GM18861 (cell line): ENCODE results near the gene NOTCH3.

Source experiments
- ATAC-seq: cut with Tn5 transposase; IDR thresholded peaks from one replicate; pipeline ENCODE4 v1.9.1; 2021; ENCODE audit not compliant: unreplicated experiment

Gene NOTCH3

DNA sequence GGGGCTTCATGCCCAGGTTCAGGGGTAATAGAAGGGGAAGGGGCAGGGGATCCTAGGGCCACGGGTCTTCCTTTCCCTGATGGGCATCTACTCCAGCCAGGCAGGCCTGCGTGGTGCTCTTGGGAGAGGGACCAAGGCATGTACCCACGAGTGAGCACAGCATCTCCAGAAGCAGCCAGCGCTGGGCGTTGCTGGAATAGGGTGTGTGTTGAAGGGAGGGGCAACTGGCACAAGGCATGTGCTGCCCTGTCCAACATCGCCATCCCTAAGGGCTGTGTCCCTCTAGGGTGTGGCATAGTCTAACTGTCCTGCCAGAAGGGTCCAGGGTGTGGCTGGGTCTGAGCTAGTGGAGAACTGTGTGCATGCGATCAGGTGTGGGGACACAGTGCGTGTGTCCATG lies 2.9 kb downstream of the NOTCH3 start:
- ATAC-seq = no peak

DNA sequence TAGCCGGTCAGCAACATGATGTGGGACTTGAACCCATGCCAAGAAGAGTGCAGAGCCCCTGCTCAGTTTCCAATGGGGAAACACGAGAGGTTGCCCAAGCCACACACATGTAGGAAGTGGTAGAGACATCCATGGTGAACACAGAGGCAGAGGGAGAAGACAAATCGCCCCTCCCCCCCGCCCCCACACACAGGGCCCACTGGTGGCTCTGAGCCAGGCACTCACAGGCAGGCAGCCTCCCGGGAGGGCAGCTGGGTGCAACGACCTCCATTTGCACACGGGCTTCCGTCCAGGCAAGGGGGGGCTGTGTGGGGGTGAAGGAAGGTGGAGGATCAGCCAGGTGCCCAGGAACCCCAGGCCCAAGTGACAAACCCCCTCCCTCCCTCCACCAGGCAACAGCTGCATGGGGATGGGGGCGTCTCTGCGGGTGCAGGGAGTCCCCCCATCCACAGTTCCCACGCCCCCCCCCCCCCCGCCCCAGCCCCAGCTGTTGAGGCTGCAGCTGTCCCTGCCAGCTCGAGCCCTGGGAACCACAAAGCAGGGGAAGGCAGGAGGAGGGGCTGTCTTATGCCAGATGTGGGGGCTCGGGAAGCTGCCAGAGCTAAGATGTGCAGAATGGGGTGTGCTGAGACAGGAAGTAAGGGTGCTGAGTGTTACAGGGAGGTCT lies 3.4 kb downstream of the NOTCH3 start:
- no peak for ATAC-seq

DNA sequence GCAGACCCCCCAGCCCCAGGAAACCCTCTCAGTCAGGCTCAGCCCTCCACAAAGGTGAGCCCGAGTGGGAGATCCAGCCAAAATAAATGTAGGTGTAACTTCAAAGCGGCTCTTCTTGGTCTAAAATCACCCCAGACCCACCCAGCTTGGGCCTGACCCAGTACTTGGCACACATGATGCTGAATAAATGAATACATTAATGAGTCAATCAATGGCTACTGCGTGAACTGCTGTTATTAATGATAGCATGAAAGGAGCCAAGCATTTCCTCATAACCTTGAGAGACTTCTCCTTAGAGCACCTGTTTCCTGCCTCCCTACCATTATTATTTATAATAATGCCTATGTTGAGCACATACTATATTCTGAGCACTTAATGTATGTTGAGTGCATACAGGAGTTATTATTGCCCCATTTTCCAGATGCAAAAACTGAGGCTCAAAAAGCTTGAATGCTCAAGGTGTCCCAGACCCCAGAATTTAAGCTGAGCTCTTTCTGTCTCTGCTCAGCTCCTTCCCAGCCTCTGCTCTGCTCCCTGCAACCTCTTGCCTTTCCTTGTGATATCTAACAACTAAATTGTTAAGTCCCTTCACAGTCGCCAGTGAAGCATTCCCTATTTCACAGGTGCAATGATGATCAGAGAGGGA lies 4.3 kb downstream of the NOTCH3 start:
- no peak for ATAC-seq

DNA sequence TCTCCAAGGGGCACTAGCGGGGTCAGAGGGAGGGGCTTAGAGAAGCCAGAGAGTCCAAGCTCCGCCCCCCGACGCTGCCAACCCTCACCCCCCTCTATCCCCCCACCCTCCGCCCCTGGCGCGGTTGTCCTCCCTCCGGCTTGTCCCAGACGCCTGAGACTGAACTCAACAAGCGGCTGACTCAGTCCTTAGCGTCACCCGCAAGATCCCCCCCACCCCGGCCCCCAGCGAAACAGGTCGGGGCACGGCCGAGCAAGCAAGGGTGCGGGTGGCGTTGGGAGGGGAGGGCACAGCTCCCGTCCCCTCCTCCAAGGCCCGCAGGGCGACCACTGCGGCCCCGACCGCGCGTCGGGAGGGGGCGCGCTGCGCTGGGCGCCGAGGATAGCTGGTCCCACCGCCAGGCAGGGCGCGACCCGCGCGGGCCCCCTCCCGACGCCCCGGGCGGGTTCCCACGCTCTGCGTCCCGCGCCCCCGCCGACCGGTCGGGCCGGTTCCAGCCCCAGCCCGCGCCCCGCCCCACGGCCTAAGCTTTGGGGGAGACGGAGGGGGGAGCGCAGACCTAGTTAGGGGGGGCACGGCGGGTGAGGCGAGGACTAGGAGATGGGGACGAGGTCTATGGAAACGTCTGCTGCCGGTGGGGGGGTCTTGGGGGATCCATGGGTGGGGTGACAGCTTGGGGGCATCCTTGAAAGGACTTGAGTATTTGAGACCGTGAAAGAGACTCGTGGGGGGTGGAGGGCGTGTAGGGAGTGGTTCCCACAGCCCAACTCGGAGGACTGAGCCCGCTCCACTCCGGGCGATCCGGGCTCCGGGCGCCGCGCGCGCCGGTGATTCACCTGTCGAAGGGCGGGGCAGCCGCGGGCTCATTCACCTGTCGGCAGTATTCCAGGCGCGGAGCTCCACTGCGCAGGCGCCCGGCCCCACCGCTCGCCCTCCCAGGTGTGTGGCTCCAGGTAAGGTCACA lies 5.1 kb downstream of the NOTCH3 start:
- ATAC-seq = no peak

DNA sequence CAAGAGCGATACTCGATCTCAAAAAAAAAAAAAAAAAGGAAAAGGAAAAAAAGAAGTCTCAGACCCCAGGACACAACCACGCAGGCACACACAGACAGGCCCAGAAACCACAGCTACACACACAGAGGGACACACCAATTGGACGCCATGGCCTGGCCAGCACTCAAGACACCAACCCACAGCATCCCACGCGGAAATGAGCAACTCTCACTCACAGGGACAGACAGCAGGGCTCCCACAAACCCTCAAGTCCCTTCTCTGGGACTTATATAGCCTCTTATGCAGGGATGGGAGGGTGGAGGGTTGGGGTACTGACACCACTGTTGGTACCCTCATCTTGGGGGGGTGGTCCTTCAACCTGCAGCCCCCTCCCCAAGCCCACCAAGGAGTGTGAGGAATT lies 5.9 kb downstream of the NOTCH3 start:
- no peak for ATAC-seq

DNA sequence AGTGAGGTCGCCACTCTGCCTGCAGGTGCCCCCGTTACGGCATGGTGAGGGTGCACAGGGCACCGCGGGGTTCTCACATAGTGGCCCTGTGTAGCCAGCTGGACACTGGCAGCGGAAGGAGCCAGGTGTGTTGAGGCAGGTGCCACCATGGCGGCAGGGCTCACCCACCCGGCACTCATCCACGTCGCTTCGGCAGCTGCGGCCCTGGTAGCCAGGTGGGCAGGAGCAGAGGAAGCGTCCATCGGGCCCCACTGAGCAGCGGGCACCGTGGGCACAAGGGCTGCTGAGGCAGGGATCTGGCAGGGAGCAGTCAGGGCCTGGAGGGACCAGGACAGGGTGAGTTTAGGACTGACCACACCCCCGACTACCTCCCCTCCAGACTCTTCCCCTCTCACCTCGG lies 8.8 kb downstream of the NOTCH3 start:
- no peak for ATAC-seq

DNA sequence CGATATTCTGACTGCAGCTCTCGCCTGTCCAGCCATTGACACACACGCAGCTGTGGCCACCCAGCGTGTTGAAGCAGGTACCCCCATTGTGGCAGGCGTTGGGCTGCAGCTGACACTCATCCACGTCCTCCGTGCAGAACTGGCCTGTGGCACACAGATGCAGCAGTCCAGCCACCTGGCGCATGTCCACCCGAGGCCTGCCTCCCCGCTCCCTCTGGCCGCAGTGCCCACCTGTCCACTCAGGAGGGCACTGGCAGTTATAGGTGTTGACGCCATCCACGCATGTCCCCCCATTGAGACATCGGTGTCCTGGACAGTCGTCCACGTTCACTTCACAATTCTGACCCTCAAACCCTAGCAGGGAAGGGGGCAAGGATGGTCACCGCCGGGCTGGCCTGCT lies 9.3 kb downstream of the NOTCH3 start:
- ATAC-seq = no peak

DNA sequence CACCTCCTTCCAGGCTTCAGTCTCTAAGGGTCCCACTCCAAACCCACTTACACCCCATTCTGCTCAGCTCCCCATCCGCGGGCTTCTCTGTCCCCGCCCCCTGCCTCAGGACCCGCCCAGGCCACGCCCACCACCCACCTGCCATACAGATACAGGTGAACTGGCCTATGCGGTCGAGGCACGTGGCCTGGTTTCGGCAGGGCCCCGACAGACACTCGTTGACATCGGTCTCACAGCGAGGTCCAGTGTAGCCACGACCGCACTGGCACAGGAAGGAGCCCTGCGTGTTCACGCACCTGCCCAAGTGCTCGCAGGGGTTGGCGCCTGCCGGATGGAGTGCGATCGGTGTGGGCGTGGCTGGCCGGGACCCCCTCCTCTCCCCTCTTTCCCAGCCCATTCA lies 11.9 kb downstream of the NOTCH3 start:
- ATAC-seq = no peak

DNA sequence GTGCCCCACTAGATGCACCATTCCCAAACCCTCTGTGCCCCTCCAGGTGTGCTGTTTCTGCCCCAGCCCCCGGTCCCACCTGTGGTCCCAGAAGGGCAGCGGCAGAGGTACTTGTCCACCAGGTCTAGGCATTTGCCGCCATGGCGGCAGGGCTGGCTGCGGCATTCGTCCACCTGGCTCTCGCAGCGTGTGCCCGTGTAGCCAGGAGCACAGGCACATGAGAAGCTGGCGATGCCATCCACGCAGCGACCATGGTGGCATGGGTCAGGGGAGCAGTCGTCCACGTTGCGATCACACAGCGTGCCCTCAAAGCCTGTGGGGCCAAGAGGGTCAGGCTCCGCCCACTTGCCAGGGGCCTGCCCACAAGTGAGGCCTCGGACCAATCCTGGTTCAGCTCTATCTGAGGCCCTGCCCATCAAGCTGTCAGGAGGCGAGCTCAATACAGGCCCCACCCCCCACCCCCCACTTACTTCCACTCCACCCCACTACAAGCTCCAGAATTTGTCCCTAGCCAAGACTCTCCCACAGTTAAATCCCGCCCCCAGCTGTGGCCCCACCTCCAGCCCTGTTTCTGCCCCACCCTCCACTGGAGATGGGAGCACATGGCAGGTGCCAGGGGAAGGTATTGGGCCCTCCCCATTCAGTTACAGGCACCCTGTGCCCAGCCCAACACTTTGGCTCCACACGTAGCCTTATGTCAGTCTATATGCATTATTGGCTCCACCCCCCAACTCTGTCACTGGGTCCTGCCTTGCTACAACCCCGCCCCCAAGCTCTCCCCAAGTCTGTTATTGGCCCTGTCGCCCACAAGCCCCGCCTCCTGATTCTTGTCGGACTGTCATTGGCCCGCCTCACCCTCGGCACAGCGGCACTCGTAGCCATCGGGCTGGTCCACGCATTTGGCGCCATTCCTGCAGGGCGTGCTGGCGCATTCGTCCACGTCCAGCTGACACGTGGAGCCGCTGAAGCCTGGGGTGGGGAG lies 13.5 kb downstream of the NOTCH3 start:
- no peak for ATAC-seq

DNA sequence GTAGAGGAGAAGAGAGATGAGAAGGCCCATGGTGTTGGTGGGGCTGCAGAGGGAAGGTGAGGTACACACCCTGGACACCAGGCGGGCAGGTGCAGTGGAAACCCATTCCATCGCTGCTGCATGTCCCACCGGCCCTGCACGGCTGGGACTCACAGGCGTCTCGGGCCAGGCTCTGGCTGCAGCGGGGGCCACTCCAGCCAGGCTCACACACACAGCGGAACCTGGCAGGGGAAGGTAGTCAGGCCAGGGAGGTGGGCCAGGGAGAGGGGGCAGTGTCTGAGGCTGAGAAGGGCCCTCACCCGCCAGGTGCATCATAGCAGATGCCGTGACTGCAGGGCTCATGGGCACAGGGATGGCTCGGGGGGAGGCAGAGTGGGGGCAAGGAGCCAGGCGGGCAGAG lies 15.6 kb downstream of the NOTCH3 start:
- ATAC-seq = no peak

DNA sequence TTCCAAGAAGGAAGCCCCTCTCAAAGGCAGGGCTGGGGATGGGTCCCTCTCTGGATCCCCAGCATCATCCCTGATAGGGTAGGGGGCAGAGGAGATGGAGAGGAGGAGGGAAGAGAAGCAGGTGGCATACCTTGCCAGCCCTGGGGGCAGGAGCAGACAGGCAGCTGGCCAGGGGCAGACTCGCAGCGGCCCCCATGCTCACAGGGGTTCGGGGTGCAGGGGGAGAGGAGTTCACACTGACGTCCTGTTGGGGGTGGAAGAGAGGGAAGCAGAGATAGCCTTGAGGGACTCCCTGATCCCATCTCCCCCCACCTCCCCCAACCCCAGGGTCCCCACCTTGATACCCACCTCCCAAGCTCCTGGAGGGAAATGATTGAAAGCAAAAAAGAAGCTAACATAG lies 16.0 kb downstream of the NOTCH3 start:
- no peak for ATAC-seq

DNA sequence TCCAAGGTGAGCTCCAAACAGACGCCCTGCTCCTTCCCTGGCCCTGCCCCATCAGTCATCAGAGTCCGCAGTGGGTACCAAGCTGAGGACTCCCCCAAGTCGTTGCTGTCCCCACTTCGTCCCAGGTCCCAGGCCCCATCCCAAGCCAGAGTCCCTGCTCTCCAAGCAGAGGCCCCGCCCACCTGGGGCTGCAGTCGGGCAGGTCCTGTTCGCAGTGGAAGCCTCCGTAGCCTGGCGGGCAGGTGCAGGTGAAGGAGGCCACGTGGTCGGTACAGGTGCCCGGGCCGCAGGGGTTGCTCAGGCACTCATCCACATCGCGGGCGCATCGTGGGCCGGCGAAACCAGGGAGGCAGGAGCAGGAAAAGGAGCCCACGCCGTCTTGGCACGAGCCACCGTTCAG lies 19.4 kb downstream of the NOTCH3 start:
- ATAC-seq = no peak

DNA sequence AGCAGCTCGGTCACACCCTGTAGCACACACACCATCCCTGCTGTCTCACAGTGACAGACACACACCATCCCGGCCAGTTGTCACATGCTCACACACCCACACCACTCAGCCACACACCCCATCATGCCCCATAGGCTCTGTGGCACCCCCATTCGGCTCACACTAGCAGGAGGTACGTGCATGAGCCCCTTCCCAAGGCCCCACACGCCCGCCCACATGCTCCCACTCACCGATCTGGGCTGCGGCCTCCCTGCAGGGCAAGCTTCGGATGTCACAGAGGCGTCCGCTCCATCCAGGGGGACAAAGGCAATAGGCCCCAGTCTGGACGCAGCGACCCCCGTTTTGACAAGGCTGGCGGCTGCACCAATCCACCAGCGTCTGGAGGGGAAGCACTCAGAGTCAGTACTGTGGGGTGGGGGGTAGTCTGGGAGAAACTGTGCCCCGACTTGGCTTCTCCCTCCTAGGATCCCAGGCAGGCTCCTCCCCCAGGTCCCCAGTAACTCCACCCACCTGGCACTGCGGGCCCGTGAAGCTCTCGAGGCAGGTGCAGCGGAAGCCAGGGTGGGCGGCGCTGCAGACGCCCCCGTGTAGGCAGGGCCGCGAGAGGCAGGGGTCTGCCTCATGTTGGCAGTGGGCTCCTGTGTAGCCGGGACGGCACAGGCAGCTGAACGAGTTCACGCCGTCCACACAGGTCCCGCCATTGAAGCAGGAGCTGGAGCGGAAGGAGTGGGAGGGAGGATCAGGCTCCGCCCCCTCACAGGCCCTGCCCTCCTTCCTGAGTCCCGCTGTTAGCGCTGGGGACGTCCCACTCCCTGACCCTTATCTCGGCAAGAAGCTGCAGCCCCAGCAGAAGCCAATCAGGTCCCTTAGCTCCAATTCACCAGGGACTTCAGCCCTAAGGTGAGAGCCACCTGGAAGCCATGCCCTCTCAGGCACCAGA lies 20.1 kb downstream of the NOTCH3 start:
- no peak for ATAC-seq

DNA sequence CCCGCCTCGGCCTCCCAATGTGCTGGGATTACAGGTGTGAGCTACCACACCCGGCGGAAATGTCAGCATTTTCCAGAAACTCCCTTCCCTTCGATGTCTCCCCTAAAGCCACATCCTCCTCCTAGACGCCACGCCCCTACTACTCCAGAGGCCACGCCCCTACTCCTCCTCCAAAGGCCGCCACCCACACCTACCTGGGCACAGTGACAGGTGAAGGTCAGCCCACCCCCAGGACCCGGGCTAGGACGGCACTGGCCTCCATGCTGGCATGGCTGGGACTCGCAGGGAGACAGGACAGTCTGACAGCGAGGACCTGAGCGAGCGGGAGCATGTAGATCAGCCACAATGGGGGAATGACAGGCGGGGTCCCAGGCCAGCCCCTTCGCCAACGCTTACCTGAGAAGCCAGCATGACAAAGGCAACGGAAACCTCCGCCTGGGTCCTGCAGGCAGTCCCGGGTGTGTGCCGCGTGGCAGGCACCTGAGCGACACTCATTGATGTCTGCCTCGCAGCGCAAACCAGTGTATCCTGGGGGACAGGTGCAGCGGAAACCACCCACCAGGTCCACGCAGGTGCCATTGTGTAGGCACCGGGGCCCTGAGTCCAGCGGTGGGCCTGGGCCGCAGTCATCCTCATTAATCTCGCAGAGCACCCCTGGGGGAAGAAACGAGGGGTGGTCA lies 22.0 kb downstream of the NOTCH3 start:
- no peak for ATAC-seq

DNA sequence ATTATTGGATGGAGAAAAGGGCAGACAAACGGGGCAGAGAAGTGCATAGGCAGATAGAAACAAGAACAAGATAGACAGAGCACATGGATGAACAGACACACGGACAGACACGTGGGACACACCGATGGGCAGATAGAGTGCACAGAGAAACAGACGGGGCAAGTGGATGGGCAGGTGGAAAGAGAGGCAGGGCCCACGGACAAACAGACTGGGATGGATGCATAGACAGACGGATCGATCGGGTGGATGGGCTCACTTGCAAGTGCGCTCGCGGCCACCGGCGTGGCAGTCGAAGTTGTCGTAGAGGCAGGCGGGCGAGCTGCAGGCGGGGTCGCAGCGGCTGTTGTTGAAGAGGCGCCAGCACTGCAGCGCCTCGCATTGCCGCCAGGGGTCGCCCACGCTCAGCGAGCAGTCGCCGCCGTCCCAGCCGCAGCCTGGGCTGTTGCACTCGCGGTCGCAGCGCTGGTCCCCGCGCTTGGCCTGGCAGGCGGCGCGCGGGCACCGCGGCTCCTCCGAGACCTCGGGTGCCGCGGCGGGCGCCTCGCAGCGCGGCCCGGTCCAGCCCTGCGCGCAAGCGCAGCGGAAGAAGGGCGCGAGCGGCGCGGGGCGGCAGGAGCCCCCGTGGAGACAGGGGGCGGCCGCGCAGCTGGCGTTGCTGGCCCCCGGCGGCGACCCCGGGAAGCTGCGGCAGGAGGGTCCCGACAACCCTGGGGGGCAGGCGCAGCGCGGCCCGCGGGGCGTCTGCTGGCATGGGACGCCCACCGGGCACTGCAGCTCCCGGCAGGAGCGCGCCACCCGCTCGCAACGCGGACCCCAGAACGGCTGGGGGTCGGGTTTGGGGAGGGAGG lies 23.3 kb downstream of the NOTCH3 start:
- no peak for ATAC-seq

DNA sequence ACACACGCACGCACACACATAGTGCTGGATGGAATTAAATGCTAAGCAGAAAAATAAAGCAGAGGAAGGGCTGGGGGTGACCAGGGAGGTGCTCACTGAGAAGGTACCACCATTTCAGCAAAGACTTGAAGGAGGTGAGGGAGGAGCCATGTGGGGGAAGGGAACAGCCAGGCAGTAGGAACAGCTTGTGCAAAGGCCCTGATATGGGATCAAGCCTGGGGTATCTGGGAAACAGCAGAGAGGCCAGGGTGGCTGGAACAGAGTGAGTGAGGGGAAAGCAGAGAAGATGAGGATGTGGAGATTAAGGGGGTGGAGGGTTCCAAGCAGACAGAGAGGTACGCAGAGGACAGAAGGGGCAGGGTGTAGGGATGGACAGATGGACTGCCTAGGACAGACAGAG lies 25.2 kb downstream of the NOTCH3 start:
- ATAC-seq = no peak

DNA sequence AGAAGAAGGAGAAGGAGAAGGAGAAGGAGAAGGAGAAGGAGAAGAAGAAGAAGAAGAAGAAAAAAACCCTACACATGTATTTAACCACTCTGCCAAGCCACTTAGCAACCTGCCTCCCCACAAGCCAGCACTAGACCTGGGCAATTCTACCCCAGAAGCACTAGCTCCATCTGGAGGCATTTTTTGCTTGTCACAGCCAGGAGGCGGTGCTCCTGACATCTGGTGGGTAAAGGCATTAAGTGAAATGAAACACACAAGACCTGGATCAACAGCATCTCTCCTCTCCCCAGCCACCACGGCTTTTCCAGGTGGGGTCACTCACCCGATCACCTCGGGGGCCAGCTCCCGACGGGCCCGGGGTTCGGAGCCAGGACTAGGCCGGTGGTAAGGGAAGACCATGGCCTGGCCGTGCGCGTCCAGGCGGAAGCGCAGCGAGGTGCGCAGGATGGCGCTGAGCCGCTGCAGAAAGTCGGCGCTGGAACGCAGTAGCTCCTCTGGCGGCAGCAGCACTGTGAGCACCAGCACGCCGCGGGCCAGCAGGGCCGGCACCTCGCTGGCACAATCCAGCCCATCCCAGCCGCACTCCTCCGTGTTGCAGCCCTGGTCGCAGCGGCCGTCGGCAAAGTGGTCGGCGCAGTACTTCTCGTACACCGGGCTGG lies 26.9 kb downstream of the NOTCH3 start:
- no peak for ATAC-seq

DNA sequence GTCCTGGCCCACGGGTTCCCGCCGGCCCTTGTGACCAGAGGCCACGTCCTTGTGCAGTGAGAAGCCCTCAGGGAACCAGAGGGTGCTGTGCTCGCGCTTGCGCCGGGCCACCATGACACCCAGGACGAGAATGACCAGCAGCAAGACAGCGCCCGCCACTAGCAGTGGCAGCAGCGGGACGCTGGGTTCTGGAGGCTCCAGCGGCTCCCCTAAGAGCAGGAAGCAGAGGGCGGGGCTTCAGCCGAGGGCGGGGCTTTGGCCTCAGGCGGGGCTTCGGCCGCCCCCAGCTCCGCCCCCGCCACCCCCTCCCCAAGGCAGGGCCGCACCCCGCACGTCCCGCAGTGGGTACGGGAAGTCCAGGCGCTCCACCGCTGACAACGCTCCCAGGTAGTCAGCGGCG lies 30.4 kb downstream of the NOTCH3 start:
- no peak for ATAC-seq
